Heart right ventricle (tissue), 16 donors: Measurements from ENCODE around the gene DFFB. TPM values are rescaled to one million over a fixed set of nuclear protein-coding genes. Genes with fewer than 3 reads are reported as not detected.

Source experiments
- ATAC-seq, 8 donors: fragments of 200-7000 bp; cut with Tn5 transposase; one replicate each; pipeline ENCODE4 v1.9.1; 2020; ENCODE audit warnings: mild to moderate bottlenecking in 8 of 8, moderate library complexity in 8 of 8, moderate number of reproducible peaks in 1 of 8
- DNase-seq, 2 donors: peaks; one replicate each; pipeline ENCODE4 v3.0.0-alpha.2; 2020
- H3K27ac ChIP-seq, 10 donors: fragments of 200-600 bp; sonication (generic) in 2 of 10; one replicate each; pipeline versions ENCODE4 v1.5.0 to v1.8.0; 2020 to 2022; ENCODE audit warnings: mild to moderate bottlenecking in 3 of 10
- H3K27me3 ChIP-seq, 7 donors: fragments of 200-600 bp; one replicate each; pipeline ENCODE4 v1.8.0; 2021 to 2022; ENCODE audit warnings: mild to moderate bottlenecking in 2 of 7
- H3K36me3 ChIP-seq, 9 donors: fragments of 200-600 bp; sonication (generic) in 1 of 9; one replicate each; pipeline versions ENCODE4 v1.5.0 to v1.8.0; 2020 to 2022; ENCODE audit warnings: mild to moderate bottlenecking in 2 of 9
- H3K4me1 ChIP-seq, 9 donors: fragments of 200-600 bp; sonication (generic) in 1 of 9; one replicate each; pipeline versions ENCODE4 v1.5.0 to v1.8.0; 2020 to 2022; ENCODE audit warnings: mild to moderate bottlenecking in 4 of 9
- H3K4me3 ChIP-seq, 10 donors: fragments of 200-600 bp; sonication (generic) in 2 of 10; one replicate each; pipeline versions ENCODE4 v1.5.0 to v1.8.0; 2020 to 2022; ENCODE audit warnings: mild to moderate bottlenecking in 7 of 10, moderate library complexity in 2 of 10
- H3K9me3 ChIP-seq, 11 donors: fragments of 200-600 bp in 10 of 11; sonication (generic) in 2 of 11; one replicate each; pipeline versions ENCODE4 v1.5.0 to v1.8.0; 2013 to 2022; ENCODE audit warnings: mild to moderate bottlenecking in 2 of 11, control low read depth in 1 of 11, moderate library complexity in 1 of 11
- WGBS, 2 donors: extraction: QIAGEN DNeasy Blood & Tissue Kit; methylation state at CpG; one replicate each; pipeline ENCODE4 v1.1.7; 2013; ENCODE audit warnings: inconsistent platforms in 1 of 2; 5-methylcytosine and 5-hydroxymethylcytosine counted together
- intact Hi-C, 10 donors: fragments of 100-400 bp; cut with DNase I; formaldehyde crosslinking; loops; one replicate each; pipeline versions ENCODE4 v1.11.1 to v1.14.2; 2022
- polyA plus RNA-seq, 2 donors: library from polyadenylated mRNA; stranded (reverse); fragments of 200-250 nt; gene quantifications; one replicate each; pipeline ENCODE4 v1.2.3, GENCODE V29; 2013
- total RNA-seq, 10 donors: library from RNA; stranded (reverse); fragmentation: NEBNext Ultra II Directional in 3 of 10; extraction: Animal tissue kit (Norgen Biotek cat#: 25700) in 3 of 10; gene quantifications; one replicate each; pipeline versions ENCODE4 v1.2.1 to v1.2.4, GENCODE V29; 2021 to 2023
- TF ChIP-seq, protein P1 (sequence below), 9 donors: fragments of 200-600 bp; sonication (generic) in 2 of 9; IDR thresholded peaks; one replicate each; pipeline versions ENCODE4 v1.5.0 to v1.8.0; 2021 to 2022; ENCODE audit warnings: antibody characterized with exemption in 9 of 9, mild to moderate bottlenecking in 5 of 9, moderate library complexity in 1 of 9
- donor health status: Arrhythmogenic right ventricular cardiomyopathy.
- donor health status: ischemic (EF 13 %, LVEDD 7.1; RV severe dilation, severe dysfunction).
- donor health status: healthy with polysubstance abuse.
- donor health status: DM: no; HTN: yes; CAD: no.
- donor health status: DM: no; HTN: no; CAD: no.
- donor health status: ischemic (EF 25% LVEDD 6.9; RV normal size, moderate dysfunction).
- donor health status: ischemic (EF 25% LVEDD 5.7; RV mildly dilated, moderate dysfunction).
- donor health status: healthy.
- donor health status: DM: yes; HTN: yes; CAD: no.
- donor health status: Ischemic cardiomyopathy.
- donor health status: ischemic (EF 35%, LVEDD 5.7; RV mildly dilated, moderate dysfunction).
- donor health status: nonischemic (EF 11% LVEDD 7.7; RV severe dilation, severe dysfunction).
- donor health status: DM: yes; HTN: yes; CAD: no.
- donor health status: PGD.
- donor health status: ischemic (EF 29% LVEDD 5.4; RV normal size, mild dysfunction).
- donor health status: nonischemic (EF 23%, LVEDD 6.1; RV moderate dilation, normal function).

The DFFB gene
- total and polyA plus RNA-seq, 12 donors, result 1.2 to 7.9 (median 2.3) TPM

DNA sequence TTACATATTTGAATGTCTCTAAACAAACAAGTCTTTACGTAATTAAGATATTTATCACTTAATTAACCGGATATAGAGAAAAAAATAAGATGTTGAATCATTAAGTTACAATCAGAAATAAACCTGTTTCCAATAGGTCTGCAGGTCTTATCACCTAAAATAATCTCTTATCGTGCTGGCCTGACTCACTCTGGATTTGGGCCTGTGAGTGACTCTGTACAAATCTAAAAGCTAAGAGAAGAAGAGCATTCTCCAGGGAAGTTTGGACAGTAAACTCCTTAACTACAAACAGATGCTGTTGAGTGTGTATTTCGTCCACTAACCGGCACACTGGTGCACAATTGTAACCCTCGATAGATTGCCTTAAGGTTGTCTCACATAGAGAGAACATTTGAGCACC is 25.6 kb upstream of the DFFB start:
- intact Hi-C loops, result no loop called here
- H3K27ac ChIP-seq, result no peak overlapping the region
- ATAC-seq (no peak), DNase-seq (no peak)
- H3K9me3 ChIP-seq, result peaks cover 0 to 1% (median 0%) of the 10 kb centered on the region in 11 donors
- H3K4me3 ChIP-seq, result no peak overlapping the region
- peaks cover 0 to 100% (median 58%) of the 10 kb centered on the region in 9 donors for H3K36me3 ChIP-seq
- TF ChIP-seq, protein P1, sequence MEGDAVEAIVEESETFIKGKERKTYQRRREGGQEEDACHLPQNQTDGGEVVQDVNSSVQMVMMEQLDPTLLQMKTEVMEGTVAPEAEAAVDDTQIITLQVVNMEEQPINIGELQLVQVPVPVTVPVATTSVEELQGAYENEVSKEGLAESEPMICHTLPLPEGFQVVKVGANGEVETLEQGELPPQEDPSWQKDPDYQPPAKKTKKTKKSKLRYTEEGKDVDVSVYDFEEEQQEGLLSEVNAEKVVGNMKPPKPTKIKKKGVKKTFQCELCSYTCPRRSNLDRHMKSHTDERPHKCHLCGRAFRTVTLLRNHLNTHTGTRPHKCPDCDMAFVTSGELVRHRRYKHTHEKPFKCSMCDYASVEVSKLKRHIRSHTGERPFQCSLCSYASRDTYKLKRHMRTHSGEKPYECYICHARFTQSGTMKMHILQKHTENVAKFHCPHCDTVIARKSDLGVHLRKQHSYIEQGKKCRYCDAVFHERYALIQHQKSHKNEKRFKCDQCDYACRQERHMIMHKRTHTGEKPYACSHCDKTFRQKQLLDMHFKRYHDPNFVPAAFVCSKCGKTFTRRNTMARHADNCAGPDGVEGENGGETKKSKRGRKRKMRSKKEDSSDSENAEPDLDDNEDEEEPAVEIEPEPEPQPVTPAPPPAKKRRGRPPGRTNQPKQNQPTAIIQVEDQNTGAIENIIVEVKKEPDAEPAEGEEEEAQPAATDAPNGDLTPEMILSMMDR (IDR thresholded peaks at IDR 0.05), result no peak
- 81 to 92% methylated on average over 6 of the region's 6 CpGs for WGBS, 2 donors
- no peaks in the 10 kb centered on the region for H3K4me1 ChIP-seq
- no peaks in the 10 kb centered on the region for H3K27me3 ChIP-seq

DNA sequence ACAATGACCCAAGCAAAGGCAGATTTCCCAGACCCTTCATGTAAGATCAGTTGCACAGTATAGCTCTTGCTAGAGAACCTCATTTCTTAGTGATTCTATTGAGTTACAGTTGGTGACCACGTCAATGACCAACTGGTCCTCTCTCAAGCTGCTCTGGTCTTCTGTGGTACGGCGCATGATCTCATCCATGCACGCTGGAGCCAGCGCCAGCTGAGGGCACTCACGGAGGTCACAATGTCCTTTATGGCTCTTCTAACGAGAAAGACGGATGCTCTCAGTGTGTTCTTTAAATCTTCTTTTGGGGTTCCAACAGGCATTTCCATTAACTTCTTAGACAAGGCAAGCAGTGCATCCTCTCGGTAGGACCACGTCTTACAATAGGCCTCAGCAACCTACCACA is 22.6 kb upstream of the DFFB start:
- DNase-seq (no peak), ATAC-seq (no peak)
- H3K4me1 ChIP-seq, result no peaks in the 10 kb centered on the region
- 91 to 92% methylated on average over 10 of the region's 10 CpGs for WGBS, 2 donors
- H3K27ac ChIP-seq, result no peak overlapping the region
- TF ChIP-seq, protein P1 (IDR thresholded peaks at IDR 0.05), result no peak
- no peak overlapping the region for H3K4me3 ChIP-seq
- peaks cover 0 to 17% (median 6%) of the 10 kb centered on the region in 11 donors for H3K9me3 ChIP-seq
- intact Hi-C loops, result no loop called here
- peaks cover 0 to 100% (median 67%) of the 10 kb centered on the region in 9 donors for H3K36me3 ChIP-seq
- H3K27me3 ChIP-seq, result no peaks in the 10 kb centered on the region

DNA sequence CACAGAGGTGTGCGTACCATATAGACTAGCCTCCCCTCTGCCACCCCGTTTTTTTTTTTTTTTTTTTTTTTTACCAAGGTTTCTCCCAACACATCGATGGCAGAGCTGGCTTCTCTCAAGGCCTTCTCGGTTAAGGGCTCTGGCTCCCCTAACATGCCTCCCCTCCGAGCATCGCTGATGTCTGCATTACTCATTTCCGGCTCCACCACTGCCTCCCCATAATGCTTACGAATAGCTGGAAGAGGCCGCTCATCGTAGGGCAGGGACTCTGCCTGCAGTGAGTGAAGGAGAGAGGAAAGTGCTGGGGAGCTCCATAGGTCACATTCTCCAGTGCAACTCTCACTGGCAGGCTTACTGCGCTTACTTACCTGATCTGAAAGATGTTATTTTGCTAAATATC is 20.9 kb upstream of the DFFB start:
- no peak overlapping the region for H3K4me3 ChIP-seq
- H3K27me3 ChIP-seq, result no peaks in the 10 kb centered on the region
- DNase-seq (no peak), ATAC-seq (no peak)
- H3K9me3 ChIP-seq, result peaks cover 0 to 17% (median 6%) of the 10 kb centered on the region in 11 donors
- H3K27ac ChIP-seq, result no peak overlapping the region
- H3K4me1 ChIP-seq, result no peaks in the 10 kb centered on the region
- WGBS, 2 donors, result 94 to 97% methylated on average over 10 to 11 of the region's 11 CpGs
- intact Hi-C loops, result no loop called here
- TF ChIP-seq, protein P1 (IDR thresholded peaks at IDR 0.05), result no peak
- peaks cover 0 to 100% (median 62%) of the 10 kb centered on the region in 9 donors for H3K36me3 ChIP-seq

DNA sequence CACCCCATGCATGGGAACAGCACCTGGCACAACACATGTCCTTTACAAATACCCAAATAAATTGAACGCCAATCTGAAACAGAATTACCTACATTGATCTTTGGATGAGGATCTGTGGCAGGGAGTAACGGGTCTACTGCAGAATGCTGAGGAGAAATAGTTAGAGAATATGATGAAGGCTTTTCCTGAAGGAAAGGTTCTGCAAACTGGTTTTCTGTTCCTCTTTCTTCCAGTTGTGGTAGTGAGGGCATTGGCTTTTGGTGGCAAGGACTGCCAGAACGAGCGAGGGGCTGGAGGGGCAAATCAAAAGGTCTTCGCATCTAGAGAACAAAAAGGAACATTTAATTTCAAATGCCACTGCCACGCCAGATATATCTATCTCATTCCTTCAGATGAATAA is 20.1 kb upstream of the DFFB start:
- TF ChIP-seq, protein P1 (IDR thresholded peaks at IDR 0.05), result no peak
- H3K4me1 ChIP-seq, result no peaks in the 10 kb centered on the region
- WGBS, 2 donors, result 98 to 99% methylated on average over 6 of the region's 6 CpGs
- no peak overlapping the region for H3K27ac ChIP-seq
- ATAC-seq, result no peak
- no peak overlapping the region for H3K4me3 ChIP-seq
- no peaks in the 10 kb centered on the region for H3K27me3 ChIP-seq
- H3K36me3 ChIP-seq, result peaks cover 0 to 100% (median 62%) of the 10 kb centered on the region in 9 donors
- DNase-seq, result no peak
- peaks cover 0 to 17% (median 6%) of the 10 kb centered on the region in 11 donors for H3K9me3 ChIP-seq
- intact Hi-C loops, result no loop called here
